Spleen (tissue), 11 donors: ENCODE measurements around the gene ENO2. TPM values are rescaled to one million over a fixed set of nuclear protein-coding genes. Genes with fewer than 3 reads are reported as not detected.
"Not testable (repeated sequence)": the region's sequence is repeated elsewhere in the genome, so short reads cannot be mapped to it uniquely, and the experiment has no call there.

Experiments
- DNase-seq: peaks from one replicate; pipeline ENCODE4 v3.0.0-alpha.2; 2020
- H3K27ac ChIP-seq, 8 donors: fragments of 200-600 bp; sonication (generic) in 7 of 8; 1 replicate in 4 of 8; 2 replicates in 4 of 8; pipeline versions ENCODE4 v1.5.0 to v1.8.0; 2016 to 2021; ENCODE audit warnings: inconsistent platforms in 4 of 8, mild to moderate bottlenecking in 4 of 8, moderate library complexity in 1 of 8
- H3K27me3 ChIP-seq, 7 donors: fragments of 200-600 bp; sonication (generic) in 6 of 7; replicated peaks in 1 of 7; 1 replicate in 4 of 7; 2 replicates in 3 of 7; pipeline versions ENCODE4 v1.5.0 to v1.8.0; 2016 to 2021; ENCODE audit warnings: inconsistent platforms in 3 of 7, mild to moderate bottlenecking in 1 of 7
- H3K36me3 ChIP-seq, 6 donors: fragments of 200-600 bp; sonication (generic) in 5 of 6; 1 replicate in 4 of 6; 2 replicates in 2 of 6; pipeline versions ENCODE4 v1.5.0 to v1.8.0; 2016 to 2021; ENCODE audit warnings: inconsistent platforms in 2 of 6
- H3K4me1 ChIP-seq, 6 donors: fragments of 200-600 bp; sonication (generic) in 5 of 6; 1 replicate in 3 of 6; 2 replicates in 3 of 6; pipeline versions ENCODE4 v1.5.0 to v1.8.0; 2016 to 2021; ENCODE audit warnings: inconsistent platforms in 3 of 6
- H3K4me3 ChIP-seq, 8 donors: fragments of 200-600 bp; sonication (generic) in 7 of 8; 1 replicate in 4 of 8; 2 replicates in 4 of 8; pipeline versions ENCODE4 v1.5.0 to v1.8.0; 2016 to 2021; ENCODE audit warnings: inconsistent platforms in 4 of 8, mild to moderate bottlenecking in 4 of 8, moderate library complexity in 2 of 8
- H3K9me3 ChIP-seq, 8 donors: fragments of 200-600 bp; sonication (generic) in 7 of 8; 1 replicate in 4 of 8; 2 replicates in 4 of 8; pipeline versions ENCODE4 v1.5.0 to v1.8.0; 2016 to 2021; ENCODE audit warnings: inconsistent platforms in 4 of 8
- CTCF ChIP-seq, 11 experiments: fragments of 200-600 bp in 7 of 11; fragments of 450-650 bp in 4 of 11; sonication (generic) in 4 of 11; IDR thresholded peaks in 8 of 11; conservative IDR thresholded peaks in 3 of 11; 1 replicate in 7 of 11; 2 replicates in 4 of 11; pipeline versions ENCODE4 v1.4.0 to v1.8.0; 2016 to 2021; ENCODE audit warnings: antibody characterized with exemption in 11 of 11, inconsistent platforms in 4 of 11, mild to moderate bottlenecking in 1 of 11
- POLR2A ChIP-seq, 3 donors: fragments of 450-650 bp; IDR thresholded peaks; one replicate each; pipeline ENCODE4 v1.5.1; 2017; ENCODE audit warnings: antibody characterized with exemption in 3 of 3, mild to moderate bottlenecking in 1 of 3
- POLR2AphosphoS5 ChIP-seq, 3 donors: sonication (generic); formaldehyde crosslinking; IDR thresholded peaks; one replicate each; pipeline ENCODE4 v1.5.1; 2017; ENCODE audit warnings: antibody characterized with exemption in 3 of 3
- WGBS, 5 donors: extraction: QIAGEN DNeasy Blood & Tissue Kit in 3 of 5; methylation state at CpG; one replicate each; pipeline versions ENCODE4 v1.1.5 to v1.1.7; 2013 to 2018; 5-methylcytosine and 5-hydroxymethylcytosine counted together
- intact Hi-C: fragments of 100-400 bp; cut with DNase I; formaldehyde crosslinking; loops from one replicate; pipeline ENCODE4 v1.15.0; 2023; ENCODE audit warnings: low total_unique reads
- polyA plus RNA-seq, 3 donors: library from polyadenylated mRNA; stranded (reverse); fragments of 200-250 nt; gene quantifications; one replicate each; pipeline ENCODE4 v1.2.1, GENCODE V29; 2013
- total RNA-seq, 7 donors: library from RNA; depleted of rRNA in 3 of 7; stranded (reverse); fragments of >200 nt in 3 of 7; fragmentation: NEBNext Ultra II Directional in 4 of 7; extraction: Animal tissue kit (Norgen Biotek cat#: 25700) in 4 of 7; gene quantifications; one replicate each; pipeline versions ENCODE4 v1.1.0 to v1.2.1, GENCODE V29; 2016 to 2021
- donor health status: healthy with polysubstance abuse.
- donor health status: DM: no; HTN: no; CAD: no; lungs with moderate emphysema.
- donor health status: DM: no; HTN: no; CAD: no.
- donor health status: Bipolar disorder and iron deficiency.
- donor health status: healthy.
- donor health status: DM: no; HTN: no; CAD: no.
- donor health status: DM: yes; HTN: yes; CAD: no.

Gene ENO2
- total and polyA plus RNA-seq, 10 donors: 7.6 to 41.3 (median 26.5) TPM

- TF ChIP-seq POLR2A (IDR thresholded peaks at IDR 0.05): no peak
- peak; percentile 4 to 60 (median 31) for TF ChIP-seq POLR2AphosphoS5 (IDR thresholded peaks at IDR 0.05)
- TF ChIP-seq CTCF (IDR thresholded peaks at IDR 0.05 in 8 of 11, conservative IDR thresholded peaks at IDR 0.05 in 3 of 11): peak; percentile 87 to 97 (median 94)
- 35 to 65% (median 41%) methylated on average over 9 to 12 of the region's 12 CpGs for WGBS, 5 donors
- intact Hi-C loops: loop anchor here (10.0 kb wide), 1 partner anchor 95 kb away; no protein-coding TSS in a partner anchor
- DNase-seq: peak; percentile 92
- peak overlapping the region in 5 of 8 donors; percentile 94 to 100 (median 99) for H3K4me3 ChIP-seq
- H3K4me1 ChIP-seq: peaks cover 31 to 77% (median 64%) of the 10 kb centered on the region in 6 donors
- peaks cover 0 to 49% (median 35%) of the 10 kb centered on the region in 6 donors for H3K36me3 ChIP-seq
- no peaks in the 10 kb centered on the region for H3K9me3 ChIP-seq
- no peaks in the 10 kb centered on the region for H3K27me3 ChIP-seq
- H3K27ac ChIP-seq: peak overlapping the region in 6 of 8 donors; percentile 20 to 99 (median 98)
These were observed 45.0 kb upstream of the ENO2 start for GRCh38 chr12:6869049-6870021.

- intact Hi-C loops, H3K9me3 ChIP-seq, DNase-seq, H3K4me3 ChIP-seq, H3K27me3 ChIP-seq: not testable (repeated sequence)
- 61 to 87% (median 71%) methylated on average over 2 to 4 of the region's 4 CpGs for WGBS, 5 donors
- Histone ChIP-seq H3K4me1 (peaks cover 31 to 87% (median 65%) of the 10 kb centered on the region in 6 donors), H3K27ac (peak overlapping the region in 3 of 8 donors; percentile 43 to 99 (median 99)), H3K36me3 (peaks cover 0 to 39% (median 27%) of the 10 kb centered on the region in 6 donors)
These were observed 44.1 kb upstream of the ENO2 start for GRCh38 chr12:6870304-6870703.

GRCh38 chr12:6871052-6871957, 43.1 kb upstream of the ENO2 start:
- intact Hi-C loops: no loop called here
- Histone ChIP-seq H3K9me3 (no peaks in the 10 kb centered on the region), H3K4me1 (peaks cover 31 to 84% (median 65%) of the 10 kb centered on the region in 6 donors), H3K27ac (peak overlapping the region in 7 of 8 donors; percentile 81 to 99 (median 91)), H3K27me3 (no peaks in the 10 kb centered on the region), H3K4me3 (peak overlapping the region in 6 of 8 donors; percentile 83 to 97 (median 94)), H3K36me3 (peaks cover 0 to 40% (median 20%) of the 10 kb centered on the region in 6 donors)
- TF ChIP-seq CTCF (IDR thresholded peaks at IDR 0.05 in 8 of 11, conservative IDR thresholded peaks at IDR 0.05 in 3 of 11): no peak
- TF ChIP-seq POLR2AphosphoS5 (IDR thresholded peaks at IDR 0.05): peak in 2 of 3 donors; percentile 34 to 56
- no peak for TF ChIP-seq POLR2A (IDR thresholded peaks at IDR 0.05)
- WGBS, 5 donors: 49 to 70% (median 61%) methylated on average over 10 to 12 of the region's 12 CpGs
- DNase-seq: peak; percentile 80
